Fibroblast of lung (primary cell): ENCODE data around the gene DHRS12. TPM values are rescaled to one million over a fixed set of nuclear protein-coding genes. Genes with fewer than 3 reads are reported as not detected.

ENCODE experiments used
- DNase-seq, 2 donors: peaks; one replicate each; pipeline versions ENCODE4 v3.0.0 to v3.0.0-alpha.2; 2010; ENCODE audit warnings: low read depth in 2 of 2
- H2AFZ ChIP-seq: 2 replicates; pipeline ENCODE4 v1.5.1; 2012; ENCODE audit warnings: low read length, control low read depth, inconsistent platforms
- H3K27ac ChIP-seq: 2 replicates; pipeline ENCODE4 v1.5.1; 2011; ENCODE audit warnings: low read length, control low read depth; ENCODE audit not compliant: insufficient read depth
- H3K27me3 ChIP-seq: 2 replicates; pipeline ENCODE4 v1.5.1; 2011; ENCODE audit warnings: mild to moderate bottlenecking, low read length; ENCODE audit not compliant: control insufficient read depth, insufficient read depth
- H3K36me3 ChIP-seq: 2 replicates; pipeline ENCODE4 v1.5.1; 2011; ENCODE audit warnings: low read length; ENCODE audit not compliant: control insufficient read depth, insufficient read depth
- H3K4me1 ChIP-seq: 2 replicates; pipeline ENCODE4 v1.5.1; 2011; ENCODE audit warnings: low read length; ENCODE audit not compliant: control insufficient read depth, insufficient read depth; ENCODE audit errors: extremely low read depth
- H3K4me2 ChIP-seq: 2 replicates; pipeline ENCODE4 v1.5.1; 2011; ENCODE audit warnings: low read length, control low read depth; ENCODE audit not compliant: insufficient read depth; ENCODE audit errors: extremely low read depth
- H3K4me3 ChIP-seq, 4 experiments: fragments of 200-600 bp in 1 of 4; sonication (generic) in 1 of 4; replicated peaks in 1 of 4; 2 replicates each; pipeline ENCODE4 v1.5.1; 2011 to 2016; ENCODE audit warnings: low read length in 4 of 4, low read depth in 3 of 4, mild to moderate bottlenecking in 3 of 4, control low read depth in 2 of 4, inconsistent platforms in 1 of 4, mixed read lengths in 1 of 4; ENCODE audit not compliant: insufficient read depth in 1 of 4; ENCODE audit errors: control extremely low read depth in 1 of 4
- H3K79me2 ChIP-seq: 2 replicates; pipeline ENCODE4 v1.5.1; 2012; ENCODE audit warnings: mild to moderate bottlenecking, low read length, inconsistent platforms; ENCODE audit not compliant: control insufficient read depth, insufficient read depth
- H3K9ac ChIP-seq: 2 replicates; pipeline ENCODE4 v1.5.1; 2011; ENCODE audit warnings: mild to moderate bottlenecking, low read length, control low read depth; ENCODE audit not compliant: insufficient read depth
- H3K9me3 ChIP-seq: 2 replicates; pipeline ENCODE4 v1.5.1; 2012; ENCODE audit warnings: low read depth, low read length; ENCODE audit not compliant: control insufficient read depth, insufficient read depth
- H4K20me1 ChIP-seq: 2 replicates; pipeline ENCODE4 v1.5.1; 2011; ENCODE audit warnings: low read length; ENCODE audit not compliant: control insufficient read depth, insufficient read depth; ENCODE audit errors: extremely low read depth
- CTCF ChIP-seq, 2 donors: IDR thresholded peaks in 1 of 2; conservative IDR thresholded peaks in 1 of 2; 1 replicate in 1 of 2; 2 replicates in 1 of 2; pipeline ENCODE4 v1.5.1; 2011 to 2012; ENCODE audit warnings: low read length in 2 of 2, control low read depth in 1 of 2, inconsistent platforms in 1 of 2, low read depth in 1 of 2, mild to moderate bottlenecking in 1 of 2
- EZH2 ChIP-seq: IDR thresholded peaks from 2 replicates; pipeline ENCODE4 v1.5.1; 2012; ENCODE audit warnings: low read length, control low read depth, mild to moderate bottlenecking; ENCODE audit errors: missing control alignments
- polyA plus RNA-seq, 2 donors: library from polyadenylated mRNA; depleted of rRNA in 1 of 2; stranded (reverse) in 1 of 2; unstranded in 1 of 2; fragments of >200 nt; gene quantifications; 2 replicates each; pipeline ENCODE4 v1.2.1, GENCODE V29; 2011 to 2012; ENCODE audit warnings: missing spikeins in 1 of 2
- total RNA-seq: library from RNA; depleted of rRNA; stranded (reverse); fragments of >200 nt; gene quantifications from 2 replicates; pipeline ENCODE4 v1.2.1, GENCODE V29; 2014

Gene DHRS12
- total and polyA plus RNA-seq, 2 donors (not counting 1 experiment from before 2014, with no cell fraction given), result 5.7 to 6.1 TPM

DNA sequence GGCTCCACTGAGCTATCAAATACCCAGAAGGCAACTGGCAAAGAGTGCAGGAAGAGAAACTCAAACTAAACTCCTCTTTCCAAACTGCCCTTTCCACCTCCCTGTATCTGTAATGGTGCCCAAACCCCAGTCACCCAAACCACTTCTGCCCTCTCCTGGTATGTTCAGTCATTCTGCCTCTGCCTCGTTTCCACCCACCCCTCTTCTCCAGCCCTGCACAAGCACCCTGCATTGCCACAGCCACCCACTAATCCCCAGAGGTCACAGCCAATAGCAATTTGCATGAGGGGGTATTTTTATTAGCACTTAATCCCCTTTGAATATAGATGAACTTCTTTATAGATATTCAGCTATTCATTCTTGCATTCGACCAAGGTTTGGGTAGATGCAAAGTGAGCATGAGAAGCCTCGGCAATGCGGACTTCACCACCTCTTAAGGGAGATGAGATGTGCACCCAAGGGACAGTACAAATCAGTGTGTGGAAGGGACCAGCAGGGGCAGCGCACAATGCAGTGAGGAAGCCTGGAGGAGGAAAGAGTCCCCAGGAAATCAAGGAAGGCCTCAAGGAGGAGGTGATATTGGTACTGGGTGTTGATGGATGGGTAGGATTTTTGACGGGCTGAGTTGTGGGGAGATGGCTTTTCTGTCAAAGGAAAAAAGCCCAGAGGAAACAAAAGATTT, 28.6 kb upstream of the DHRS12 start:
- TF ChIP-seq EZH2 (no peak), CTCF (conservative IDR thresholded peaks at IDR 0.05 in 1 of 2, IDR thresholded peaks at IDR 0.05 in 1 of 2; ENCODE audit: low read depth in 1 of 2, low read length in 2 of 2) (peak; percentile 40 to 49)
- Histone ChIP-seq H3K27me3 (peaks cover 13% of the 10 kb centered on the region), H3K27ac (no peak overlapping the region), H2AFZ (no peak overlapping the region), H3K9ac (no peak overlapping the region), H3K4me1 (no peaks in the 10 kb centered on the region), H3K79me2 (no peaks in the 10 kb centered on the region), H3K9me3 (no peaks in the 10 kb centered on the region), H3K36me3 (no peaks in the 10 kb centered on the region), H3K4me3 (no peak overlapping the region), H3K4me2 (no peak overlapping the region), H4K20me1 (no peaks in the 10 kb centered on the region)
- DNase-seq, result peak; percentile 8 to 28

GRCh38 chr13:51831519-51831918, 27.6 kb upstream of the DHRS12 start:
- Histone ChIP-seq H3K9me3 (no peaks in the 10 kb centered on the region), H3K27ac (no peak overlapping the region), H4K20me1 (no peaks in the 10 kb centered on the region), H3K4me3 (no peak overlapping the region), H3K9ac (no peak overlapping the region), H2AFZ (no peak overlapping the region), H3K27me3 (peaks cover 19% of the 10 kb centered on the region), H3K4me1 (no peaks in the 10 kb centered on the region), H3K79me2 (no peaks in the 10 kb centered on the region), H3K36me3 (no peaks in the 10 kb centered on the region), H3K4me2 (no peak overlapping the region)
- DNase-seq, result no peak
- no peak for TF ChIP-seq CTCF (conservative IDR thresholded peaks at IDR 0.05 in 1 of 2, IDR thresholded peaks at IDR 0.05 in 1 of 2; ENCODE audit: low read depth in 1 of 2, low read length in 2 of 2)
- TF ChIP-seq EZH2, result no peak

- H3K4me2 ChIP-seq, result no peak overlapping the region
- no peak overlapping the region for H3K27ac ChIP-seq
- no peak overlapping the region for H3K9ac ChIP-seq
- no peak overlapping the region for H3K4me3 ChIP-seq
- no peak overlapping the region for H2AFZ ChIP-seq
- peaks cover 16% of the 10 kb centered on the region for H3K27me3 ChIP-seq
- H3K4me1 ChIP-seq, result no peaks in the 10 kb centered on the region
- no peaks in the 10 kb centered on the region for H3K9me3 ChIP-seq
- no peak for TF ChIP-seq EZH2
- no peaks in the 10 kb centered on the region for H4K20me1 ChIP-seq
- H3K79me2 ChIP-seq, result no peaks in the 10 kb centered on the region
- no peak for DNase-seq
- no peaks in the 10 kb centered on the region for H3K36me3 ChIP-seq
These were observed 25.6 kb upstream of the DHRS12 start for GRCh38 chr13:51829568-51829899.
